ENCODE measurements around the gene NDUFA6. TPM values are rescaled to one million over a fixed set of nuclear protein-coding genes. Genes with fewer than 3 reads are reported as not detected.
"Not testable (repeated sequence)": the region's sequence is repeated elsewhere in the genome, so short reads cannot be mapped to it uniquely, and the experiment has no call there.

Gene NDUFA6
- total and polyA plus RNA-seq, 2 experiments from 2014 or later = 56.3 to 180 TPM

- H3K27ac ChIP-seq = no peak overlapping the region
- H3K9ac ChIP-seq = no peak overlapping the region
- H3K4me1 ChIP-seq (ENCODE audit: insufficient read depth) = no peaks in the 10 kb centered on the region
- DNase-seq = no peak
- 91 to 94% methylated on average over 25 to 27 of the region's 31 CpGs for WGBS, 2 experiments (ENCODE audit: low coverage in 1 of 2, low lambda C conversion rate in 2 of 2, missing lambda C conversion rate in 2 of 2)
- H3F3A ChIP-seq (ENCODE audit: insufficient read depth) = no peaks in the 10 kb centered on the region
- no peak for TF ChIP-seq EZH2phosphoT487 (IDR thresholded peaks at IDR 0.05; ENCODE audit: insufficient read depth, low read depth)
- TF ChIP-seq EZH2 (IDR thresholded peaks at IDR 0.05; ENCODE audit: insufficient read depth, poor library complexity, severe bottlenecking) = no peak
- no peaks in the 10 kb centered on the region for H3K36me3 ChIP-seq (ENCODE audit: low read depth)
- no peaks in the 10 kb centered on the region for H3K27me3 ChIP-seq (replicated peaks; ENCODE audit: insufficient read depth)
- H4K20me1 ChIP-seq (ENCODE audit: insufficient read depth) = no peaks in the 10 kb centered on the region
- no peak overlapping the region for H2AFZ ChIP-seq
- H3K4me2 ChIP-seq (ENCODE audit: unreplicated experiment) = no peak overlapping the region
- H3K79me2 ChIP-seq (ENCODE audit: insufficient read depth) = no peaks in the 10 kb centered on the region
- no peaks in the 10 kb centered on the region for H3K9me2 ChIP-seq (ENCODE audit: insufficient read depth)
- H3K9me3 ChIP-seq (ENCODE audit: low read depth) = no peaks in the 10 kb centered on the region
- in situ Hi-C loops (cut with MboI) = no loop called here
- H3K4me3 ChIP-seq = no peak overlapping the region
Observed at GRCh38 chr22:42138122-42138770, 47.7 kb upstream of the NDUFA6 start.

- H3F3A ChIP-seq (ENCODE audit: insufficient read depth); H3K79me2 ChIP-seq (ENCODE audit: insufficient read depth); H3K4me3 ChIP-seq; H4K20me1 ChIP-seq (ENCODE audit: insufficient read depth); H3K9ac ChIP-seq; H3K27ac ChIP-seq; H3K9me2 ChIP-seq (ENCODE audit: insufficient read depth); DNase-seq; H3K27me3 ChIP-seq (replicated peaks; ENCODE audit: insufficient read depth); H3K36me3 ChIP-seq (ENCODE audit: low read depth); H3K4me2 ChIP-seq (ENCODE audit: unreplicated experiment); H3K9me3 ChIP-seq (ENCODE audit: low read depth); H2AFZ ChIP-seq; H3K4me1 ChIP-seq (ENCODE audit: insufficient read depth); in situ Hi-C loops (cut with MboI): not testable (repeated sequence)
- WGBS, 2 experiments (ENCODE audit: low coverage in 1 of 2, low lambda C conversion rate in 2 of 2, missing lambda C conversion rate in 2 of 2) = no CpG with 5 or more reads among the region's 4 CpGs
Observed at GRCh38 chr22:42135688-42136087, 45.1 kb upstream of the NDUFA6 start.

- Histone ChIP-seq H3K27ac (no peak overlapping the region), H3K27me3 (replicated peaks; ENCODE audit: insufficient read depth) (no peaks in the 10 kb centered on the region), H3K36me3 (ENCODE audit: low read depth) (no peaks in the 10 kb centered on the region), H3K9me2 (ENCODE audit: insufficient read depth) (no peaks in the 10 kb centered on the region), H3K4me3 (no peak overlapping the region), H3K4me2 (ENCODE audit: unreplicated experiment) (no peak overlapping the region), H3K79me2 (ENCODE audit: insufficient read depth) (no peaks in the 10 kb centered on the region), H3K9ac (no peak overlapping the region), H3K9me3 (ENCODE audit: low read depth) (no peaks in the 10 kb centered on the region), H3K4me1 (ENCODE audit: insufficient read depth) (no peaks in the 10 kb centered on the region), H4K20me1 (ENCODE audit: insufficient read depth) (no peaks in the 10 kb centered on the region), H2AFZ (no peak overlapping the region), H3F3A (ENCODE audit: insufficient read depth) (no peaks in the 10 kb centered on the region)
- WGBS, 2 experiments (ENCODE audit: low coverage in 1 of 2, low lambda C conversion rate in 2 of 2, missing lambda C conversion rate in 2 of 2) = 60 to 61% methylated on average over 24 of the region's 24 CpGs
- DNase-seq = no peak
- in situ Hi-C loops (cut with MboI) = no loop called here
- TF ChIP-seq EZH2 (IDR thresholded peaks at IDR 0.05; ENCODE audit: insufficient read depth, poor library complexity, severe bottlenecking) (no peak), EZH2phosphoT487 (IDR thresholded peaks at IDR 0.05; ENCODE audit: insufficient read depth, low read depth) (no peak)
Observed at GRCh38 chr22:42134100-42135020, 43.8 kb upstream of the NDUFA6 start.

- Histone ChIP-seq H3K79me2 (ENCODE audit: insufficient read depth) (no peaks in the 10 kb centered on the region), H3K27me3 (replicated peaks; ENCODE audit: insufficient read depth) (no peaks in the 10 kb centered on the region), H3K27ac (no peak overlapping the region), H3K4me2 (ENCODE audit: unreplicated experiment) (no peak overlapping the region), H3K36me3 (ENCODE audit: low read depth) (no peaks in the 10 kb centered on the region), H3K4me3 (no peak overlapping the region), H3K9me2 (ENCODE audit: insufficient read depth) (no peaks in the 10 kb centered on the region), H3F3A (ENCODE audit: insufficient read depth) (no peaks in the 10 kb centered on the region), H3K9ac (no peak overlapping the region), H3K4me1 (ENCODE audit: insufficient read depth) (no peaks in the 10 kb centered on the region), H4K20me1 (ENCODE audit: insufficient read depth) (no peaks in the 10 kb centered on the region), H2AFZ (no peak overlapping the region), H3K9me3 (ENCODE audit: low read depth) (no peaks in the 10 kb centered on the region)
- 78 to 79% methylated on average over 12 to 13 of the region's 13 CpGs for WGBS, 2 experiments (ENCODE audit: low coverage in 1 of 2, low lambda C conversion rate in 2 of 2, missing lambda C conversion rate in 2 of 2)
- TF ChIP-seq EZH2 (IDR thresholded peaks at IDR 0.05; ENCODE audit: insufficient read depth, poor library complexity, severe bottlenecking) = no peak
- no peak for TF ChIP-seq EZH2phosphoT487 (IDR thresholded peaks at IDR 0.05; ENCODE audit: insufficient read depth, low read depth)
- DNase-seq = no peak
- in situ Hi-C loops (cut with MboI) = no loop called here
Observed at GRCh38 chr22:42132457-42132856, 41.9 kb upstream of the NDUFA6 start.

Measured in GM23248 (cell line).